ENCODE measurements around the gene GDPD4. TPM values are rescaled to one million over a fixed set of nuclear protein-coding genes. Genes with fewer than 3 reads are reported as not detected.

GDPD4 gene
- total RNA-seq, 4 donors from 2014 or later: not detected

GRCh38 chr11:77187111-77187750 is 114.3 kb downstream of the GDPD4 start:
- Histone ChIP-seq H3K36me3 (no peaks in the 10 kb centered on the region), H3K4me1 (peaks cover 0 to 23% (median 0%) of the 10 kb centered on the region in 4 donors), H3K27me3 (no peaks in the 10 kb centered on the region), H3K27ac (no peak overlapping the region), H3K4me3 (no peak overlapping the region), H3K9me3 (no peaks in the 10 kb centered on the region)
- no peak for TF ChIP-seq POLR2A (IDR thresholded peaks at IDR 0.05)
- TF ChIP-seq CTCF (IDR thresholded peaks at IDR 0.05): no peak
- DNase-seq: no peak

- no peak for DNase-seq
- no peaks in the 10 kb centered on the region for H3K27me3 ChIP-seq
- H3K27ac ChIP-seq: no peak overlapping the region
- H3K4me3 ChIP-seq: no peak overlapping the region
- H3K9me3 ChIP-seq: no peaks in the 10 kb centered on the region
- H3K36me3 ChIP-seq: no peaks in the 10 kb centered on the region
- peaks cover 0 to 20% (median 0%) of the 10 kb centered on the region in 4 donors for H3K4me1 ChIP-seq
- TF ChIP-seq CTCF (IDR thresholded peaks at IDR 0.05): no peak
Measured at GRCh38 chr11:77186302-77186701, 115.2 kb downstream of the GDPD4 start.

GRCh38 chr11:77184136-77184860 is 117.2 kb downstream of the GDPD4 start:
- Histone ChIP-seq H3K27me3 (no peaks in the 10 kb centered on the region), H3K36me3 (no peaks in the 10 kb centered on the region), H3K4me1 (peaks cover 0 to 17% (median 0%) of the 10 kb centered on the region in 4 donors), H3K4me3 (no peak overlapping the region), H3K9me3 (no peaks in the 10 kb centered on the region), H3K27ac (no peak overlapping the region)
- DNase-seq: no peak
- TF ChIP-seq POLR2A (IDR thresholded peaks at IDR 0.05): no peak

- Histone ChIP-seq H3K4me3 (no peak overlapping the region), H3K27ac (no peak overlapping the region), H3K4me1 (peaks cover 0 to 9% (median 0%) of the 10 kb centered on the region in 4 donors), H3K27me3 (no peaks in the 10 kb centered on the region), H3K9me3 (no peaks in the 10 kb centered on the region), H3K36me3 (no peaks in the 10 kb centered on the region)
- no peak for DNase-seq
- TF ChIP-seq POLR2A (IDR thresholded peaks at IDR 0.05) (no peak), CTCF (IDR thresholded peaks at IDR 0.05) (no peak)
Measured at GRCh38 chr11:77183431-77183984, 118.0 kb downstream of the GDPD4 start.

GRCh38 chr11:77182542-77183430 is 118.7 kb downstream of the GDPD4 start:
- TF ChIP-seq POLR2A (IDR thresholded peaks at IDR 0.05) (no peak), CTCF (IDR thresholded peaks at IDR 0.05) (no peak)
- H3K4me1 ChIP-seq: peaks cover 0 to 5% (median 0%) of the 10 kb centered on the region in 4 donors
- H3K9me3 ChIP-seq: no peaks in the 10 kb centered on the region
- no peak overlapping the region for H3K27ac ChIP-seq
- no peak for DNase-seq
- no peak overlapping the region for H3K4me3 ChIP-seq
- no peaks in the 10 kb centered on the region for H3K27me3 ChIP-seq
- no peaks in the 10 kb centered on the region for H3K36me3 ChIP-seq

Data from Peyer's patch (tissue), 4 donors.